PC-3 (cell line): ENCODE measurements around the gene PBX4. TPM values are rescaled to one million over a fixed set of nuclear protein-coding genes. Genes with fewer than 3 reads are reported as not detected.

Experiments
- ATAC-seq: fragments of 200-7000 bp; cut with Tn5 transposase; 2 replicates; pipeline ENCODE4 v1.9.1; 2020; ENCODE audit warnings: mild to moderate bottlenecking, moderate library complexity
- BruUV-seq: library from RNA; stranded (reverse); fragments of 400-500 nt; replicated peaks from 2 replicates; lab custom pipeline; 2021; lab: Mats Ljungman, UMichigan
- CTCF ChIA-PET: fragments of 300-600 bp; sonication (Branson Sonifier 250); formaldehyde crosslinking; loops from one replicate; lab custom pipeline; 2022; ENCODE audit warnings: antibody characterized with exemption; lab: Charles Lee
- POLR2A ChIA-PET: fragments of 300-600 bp; sonication (Branson Sonifier 250); formaldehyde crosslinking; loops from one replicate; lab custom pipeline; 2022; ENCODE audit warnings: antibody characterized with exemption; ENCODE audit not compliant: unreplicated experiment; lab: Charles Lee
- DNase-seq: peaks from one replicate; pipeline ENCODE4 v3.0.0-alpha.2; 2015
- H2AFZ ChIP-seq: fragments of 300-600 bp; sonication (generic); 2 replicates; pipeline ENCODE4 v1.6.0; 2016; ENCODE audit warnings: antibody characterized with exemption, low read length
- H3F3A ChIP-seq: fragments of 300-600 bp; sonication (generic); one replicate; pipeline ENCODE4 v1.6.0; 2017; ENCODE audit warnings: antibody characterized with exemption, low read length, control low read depth, mild to moderate bottlenecking; ENCODE audit not compliant: unreplicated experiment
- H3K27ac ChIP-seq: fragments of 300-600 bp; sonication (generic); 2 replicates; pipeline ENCODE4 v1.5.1; 2016; ENCODE audit warnings: mild to moderate bottlenecking, low read length
- H3K27me3 ChIP-seq: fragments of 300-600 bp; sonication (generic); 2 replicates; pipeline ENCODE4 v1.6.1; 2016; ENCODE audit warnings: low read length, mixed read lengths
- H3K36me3 ChIP-seq: fragments of 300-600 bp; sonication (generic); 2 replicates; pipeline ENCODE4 v1.6.1; 2016; ENCODE audit warnings: low read depth, mixed run types, low read length, mixed read lengths
- H3K4me1 ChIP-seq: fragments of 300-600 bp; sonication (generic); 2 replicates; pipeline ENCODE4 v1.5.1; 2016; ENCODE audit warnings: low read length; ENCODE audit not compliant: insufficient read depth
- H3K4me2 ChIP-seq: fragments of 300-600 bp; sonication (generic); 2 replicates; pipeline ENCODE4 v1.6.0; 2016; ENCODE audit warnings: low read length
- H3K4me3 ChIP-seq: fragments of 300-600 bp; sonication (generic); 2 replicates; pipeline ENCODE4 v1.5.1; 2016; ENCODE audit warnings: mild to moderate bottlenecking, low read length, mixed read lengths
- H3K79me2 ChIP-seq: fragments of 300-600 bp; sonication (generic); 2 replicates; pipeline ENCODE4 v1.6.1; 2017; ENCODE audit warnings: low read length, mixed read lengths
- H3K9ac ChIP-seq: fragments of 300-600 bp; sonication (generic); 2 replicates; pipeline ENCODE4 v1.6.0; 2016; ENCODE audit warnings: mild to moderate bottlenecking, low read length
- H3K9me2 ChIP-seq: fragments of 300-600 bp; sonication (generic); replicated peaks from 2 replicates; pipeline ENCODE4 v1.6.1; 2016; ENCODE audit warnings: mixed run types, low read length, mixed read lengths
- H3K9me3 ChIP-seq: fragments of 300-600 bp; sonication (generic); 2 replicates; pipeline ENCODE4 v1.6.1; 2016; ENCODE audit warnings: low read length, mixed read lengths
- H4K20me1 ChIP-seq: fragments of 300-600 bp; sonication (generic); 2 replicates; pipeline ENCODE4 v1.6.1; 2016; ENCODE audit warnings: low read length, mixed read lengths
- CTCF ChIP-seq: fragments of 300-600 bp; sonication (generic); conservative IDR thresholded peaks from 2 replicates; pipeline ENCODE4 v1.5.1; 2017; ENCODE audit warnings: antibody characterized with exemption, low read depth, mild to moderate bottlenecking, low read length
- EZH2 ChIP-seq: fragments of 300-600 bp; sonication (generic); IDR thresholded peaks from one replicate; pipeline ENCODE4 v1.6.1; 2017; ENCODE audit warnings: antibody characterized with exemption, mild to moderate bottlenecking, low read length; ENCODE audit not compliant: unreplicated experiment
- EZH2phosphoT487 ChIP-seq: fragments of 300-600 bp; sonication (generic); IDR thresholded peaks from 2 replicates; pipeline ENCODE4 v1.6.1; 2018; ENCODE audit warnings: mild to moderate bottlenecking, antibody characterized with exemption, low read length, borderline replicate concordance
- intact Hi-C: fragments of 100-400 bp; cut with micrococcal nuclease; formaldehyde crosslinking; loops from 2 replicates; pipeline ENCODE4 v1.9.0; 2023
- total RNA-seq: library from RNA; depleted of rRNA; stranded (reverse); fragments of >200 nt; gene quantifications from 2 replicates; pipeline ENCODE4 v1.2.3, GENCODE V29; 2014

The PBX4 gene
- total RNA-seq, 1 experiment from 2014 or later: 6.9 TPM

DNA sequence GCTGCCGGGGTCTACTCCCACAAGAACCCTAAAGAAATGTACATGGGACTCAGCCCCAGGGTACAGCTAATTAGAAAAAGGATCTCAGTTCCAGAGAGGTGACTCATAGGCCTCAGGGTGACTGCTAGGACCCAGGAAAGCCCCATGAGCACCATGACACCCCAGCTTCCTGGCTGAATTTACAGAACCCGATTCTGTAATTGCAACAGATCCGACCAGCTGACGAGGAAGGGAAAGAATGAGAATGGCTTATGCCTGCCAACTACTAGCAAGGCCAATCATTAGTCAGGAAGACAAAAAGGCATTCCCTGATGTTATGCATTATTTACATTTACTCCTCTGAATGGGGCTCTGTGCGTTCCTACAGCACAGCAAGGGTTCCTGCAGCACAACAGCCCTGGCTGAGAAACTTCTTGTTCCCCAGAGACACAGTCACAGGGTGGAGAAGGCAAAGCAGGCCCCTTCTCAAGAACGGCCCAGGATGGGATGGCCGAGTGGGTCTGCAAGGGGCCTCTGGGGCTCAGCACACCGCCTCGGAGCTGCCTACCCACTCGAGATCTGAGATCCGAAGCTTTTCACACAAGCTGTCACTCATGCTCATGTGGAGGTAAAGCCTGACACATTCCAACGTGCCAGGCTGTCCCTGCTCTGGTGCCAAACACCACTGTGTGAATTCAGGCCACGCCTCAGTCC is 27.2 kb downstream of the PBX4 start:
- H3K27me3 ChIP-seq: no peaks in the 10 kb centered on the region
- H3K79me2 ChIP-seq: no peaks in the 10 kb centered on the region
- 0 out of 2 replicates have a peak, but pooled peaks cover 10% of the 10 kb centered on the region for H3K36me3 ChIP-seq
- H2AFZ ChIP-seq: no peak overlapping the region
- peak overlapping the region; percentile 70 for H3K4me2 ChIP-seq
- BruUV-seq: no TSS peak
- H3K9ac ChIP-seq: peak overlapping the region; percentile 65
- H3K27ac ChIP-seq: peak overlapping the region; percentile 90
- H4K20me1 ChIP-seq: no peaks in the 10 kb centered on the region
- no peaks in the 10 kb centered on the region for H3K9me3 ChIP-seq
- peak; percentile 80 for ATAC-seq
- ChIA-PET POLR2A (interaction anchor here (0.6 kb wide), 2 partner anchors 22 to 66 kb away, joined by 3 to 4 read pairs; no protein-coding TSS in a partner anchor), CTCF (no interaction called here)
- DNase-seq: peak; percentile 95
- H3F3A ChIP-seq: no peaks in the 10 kb centered on the region
- intact Hi-C loops: no loop called here
- peaks cover 39% of the 10 kb centered on the region for H3K4me1 ChIP-seq
- H3K4me3 ChIP-seq: no peak overlapping the region; the same call in 1 of the 2 replicates
- no peak for TF ChIP-seq CTCF
- no peak for TF ChIP-seq EZH2phosphoT487
- no peak for TF ChIP-seq EZH2
- H3K9me2 ChIP-seq: no peaks in the 10 kb centered on the region

DNA sequence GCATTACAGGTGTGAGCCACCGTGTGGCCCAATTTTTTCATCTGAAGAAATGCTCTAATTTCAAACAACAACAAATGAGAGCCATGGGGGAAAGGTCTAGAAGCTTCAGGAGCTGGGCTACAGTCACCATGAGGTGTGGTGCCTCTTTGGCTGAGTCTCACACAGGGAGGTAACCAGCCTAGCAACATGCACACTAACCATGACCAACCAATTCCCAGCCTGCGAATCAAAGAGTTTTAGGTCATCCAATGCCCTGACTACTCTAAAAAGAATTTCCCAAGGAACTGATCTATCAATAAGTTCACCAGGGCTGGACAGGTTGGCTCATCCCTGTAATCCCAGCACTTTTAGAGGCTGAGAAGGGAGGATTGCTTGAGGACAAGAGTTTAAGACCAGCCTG is 29.9 kb downstream of the PBX4 start:
- POLR2A ChIA-PET: no interaction called here

More for the DNA sequence above, 29.9 kb downstream of the PBX4 start:
- Histone ChIP-seq H3K27me3 (no peaks in the 10 kb centered on the region), H3K4me1 (peaks cover 19% of the 10 kb centered on the region), H3K36me3 (0 out of 2 replicates have a peak, but pooled peaks cover 8% of the 10 kb centered on the region), H2AFZ (no peak overlapping the region), H3K9me3 (no peaks in the 10 kb centered on the region), H3K9ac (no peak overlapping the region), H4K20me1 (no peaks in the 10 kb centered on the region), H3F3A (no peaks in the 10 kb centered on the region), H3K4me3 (no peak overlapping the region), H3K4me2 (no peak overlapping the region), H3K9me2 (no peaks in the 10 kb centered on the region), H3K27ac (no peak overlapping the region), H3K79me2 (no peaks in the 10 kb centered on the region)
- CTCF ChIA-PET: no interaction called here
- DNase-seq: peak; percentile 50
- no TSS peak for BruUV-seq
- no peak for ATAC-seq
- no peak for TF ChIP-seq EZH2phosphoT487
- TF ChIP-seq EZH2: no peak
- TF ChIP-seq CTCF: no peak
- intact Hi-C loops: no loop called here
